B cell (primary cell): ENCODE data around the gene CDK5RAP2. TPM values are rescaled to one million over a fixed set of nuclear protein-coding genes. Genes with fewer than 3 reads are reported as not detected.

Source experiments
- ATAC-seq: fragments of 200-7000 bp; cut with Tn5 transposase; one replicate; pipeline ENCODE4 v1.10.0; 2021; ENCODE audit warnings: low read depth, mild to moderate bottlenecking, moderate number of reproducible peaks, moderate library complexity
- CTCF ChIA-PET: fragments of 350-600 bp; sonication (Branson Sonifier 250); formaldehyde crosslinking; loops from one replicate; lab custom pipeline; 2021; ENCODE audit warnings: antibody characterized with exemption, inconsistent platforms; lab: Charles Lee
- POLR2A ChIA-PET: fragments of 350-600 bp; sonication (Branson Sonifier 250); formaldehyde crosslinking; loops from one replicate; lab custom pipeline; 2021; ENCODE audit warnings: antibody characterized with exemption; lab: Charles Lee
- DNase-seq: peaks from one replicate; pipeline ENCODE4 v3.0.0; 2013
- H2AFZ ChIP-seq: 2 replicates; pipeline ENCODE4 v1.6.1; 2012; ENCODE audit warnings: mild to moderate bottlenecking, low read depth, low read length; ENCODE audit not compliant: insufficient read depth, poor library complexity, severe bottlenecking
- H3K27ac ChIP-seq, 2 donors: 1 replicate in 1 of 2; 2 replicates in 1 of 2; pipeline ENCODE4 v1.5.1; 2012 to 2013; ENCODE audit warnings: low read length in 2 of 2, mild to moderate bottlenecking in 2 of 2, moderate library complexity in 1 of 2
- H3K27me3 ChIP-seq, 4 experiments: fragments of 200-600 bp in 1 of 4; sonication (generic) in 1 of 4; replicated peaks in 1 of 4; 1 replicate in 2 of 4; 2 replicates in 2 of 4; pipeline versions ENCODE4 v1.6.1 to v1.7.0; 2013 to 2016; ENCODE audit warnings: low read length in 3 of 4, mild to moderate bottlenecking in 2 of 4, mixed read lengths in 1 of 4, moderate library complexity in 1 of 4; ENCODE audit not compliant: insufficient read depth in 4 of 4, control insufficient read depth in 3 of 4; ENCODE audit errors: control extremely low read depth in 1 of 4
- H3K36me3 ChIP-seq, 2 experiments: replicated peaks in 1 of 2; 1 replicate in 1 of 2; 2 replicates in 1 of 2; pipeline versions ENCODE4 v1.6.1 to v1.7.1; 2013; ENCODE audit warnings: low read length in 1 of 2; ENCODE audit not compliant: insufficient read depth in 2 of 2, control insufficient read depth in 1 of 2; ENCODE audit errors: control extremely low read depth in 1 of 2, extremely low read depth in 1 of 2
- H3K4me1 ChIP-seq, 2 donors: fragments of 200-600 bp in 1 of 2; sonication (generic) in 1 of 2; 1 replicate in 1 of 2; 2 replicates in 1 of 2; pipeline versions ENCODE4 v1.5.1 to v1.6.1; 2013 to 2017; ENCODE audit warnings: low read length in 2 of 2; ENCODE audit not compliant: control insufficient read depth in 2 of 2, insufficient read depth in 2 of 2
- H3K4me2 ChIP-seq: replicated peaks from 2 replicates; pipeline ENCODE3; 2012; ENCODE audit warnings: mild to moderate bottlenecking, low read depth, low read length; ENCODE audit not compliant: poor library complexity, severe bottlenecking
- H3K4me3 ChIP-seq, 5 experiments: fragments of 200-600 bp in 1 of 5; sonication (generic) in 1 of 5; 1 replicate in 3 of 5; 2 replicates in 2 of 5; pipeline versions ENCODE4 v1.5.1 to v1.7.0; 2011 to 2016; ENCODE audit warnings: low read length in 4 of 5, mild to moderate bottlenecking in 4 of 5, low read depth in 2 of 5, control low read depth in 1 of 5, moderate library complexity in 1 of 5; ENCODE audit not compliant: insufficient read depth in 1 of 5; ENCODE audit errors: control extremely low read depth in 1 of 5, extremely low read depth in 1 of 5
- H3K79me2 ChIP-seq: fragments of 200-600 bp; sonication (generic); one replicate; pipeline ENCODE4 v1.6.0; 2016; ENCODE audit warnings: low read length; ENCODE audit not compliant: control insufficient read depth, insufficient read depth
- H3K9ac ChIP-seq: fragments of 200-600 bp; sonication (generic); 2 replicates; pipeline ENCODE4 v1.6.1; 2017; ENCODE audit warnings: mild to moderate bottlenecking, low read length, moderate library complexity
- H3K9me3 ChIP-seq, 3 donors: one replicate each; pipeline versions ENCODE4 v1.6.1 to v1.7.1; 2013; ENCODE audit warnings: low read length in 2 of 3; ENCODE audit not compliant: control insufficient read depth in 2 of 3, insufficient read depth in 1 of 3; ENCODE audit errors: control extremely low read depth in 1 of 3
- H4K20me1 ChIP-seq: 2 replicates; pipeline ENCODE4 v1.6.0; 2012; ENCODE audit warnings: mild to moderate bottlenecking, low read length; ENCODE audit not compliant: insufficient read depth, control insufficient read depth, poor library complexity, severe bottlenecking
- H3K27ac Mint-ChIP-seq: one replicate; pipeline ENCODE4 v1.8.0; 2021; ENCODE audit warnings: mixed read lengths
- H3K27me3 Mint-ChIP-seq: one replicate; pipeline ENCODE4 v1.8.0; 2021; ENCODE audit warnings: mixed read lengths
- H3K4me1 Mint-ChIP-seq: one replicate; pipeline ENCODE4 v1.8.0; 2021; ENCODE audit warnings: mixed read lengths
- H3K4me3 Mint-ChIP-seq: one replicate; pipeline ENCODE4 v1.8.0; 2021; ENCODE audit warnings: mixed read lengths
- H3K9me3 Mint-ChIP-seq: one replicate; pipeline ENCODE4 v1.8.0; 2022; ENCODE audit warnings: mixed read lengths; ENCODE audit not compliant: insufficient read depth
- EZH2 ChIP-seq: IDR thresholded peaks from 2 replicates; pipeline ENCODE4 v1.6.1; 2012; ENCODE audit warnings: borderline replicate concordance, low read depth, mild to moderate bottlenecking, moderate library complexity, low read length; ENCODE audit not compliant: insufficient read depth, poor library complexity, severe bottlenecking
- WGBS: methylation state at CpG from one replicate; pipeline ENCODE4 v1.1.5; 2013; ENCODE audit warnings: missing lambda C conversion rate; ENCODE audit not compliant: insufficient coverage; 5-methylcytosine and 5-hydroxymethylcytosine counted together
- intact Hi-C: fragments of 100-400 bp; cut with micrococcal nuclease; formaldehyde crosslinking; loops from one replicate; pipeline ENCODE4 v1.10.0; 2022
- polyA plus RNA-seq: library from polyadenylated mRNA; depleted of rRNA; stranded (reverse); fragments of >200 nt; gene quantifications from 2 replicates; pipeline ENCODE4 v1.2.3, GENCODE V29; 2012
- total RNA-seq, 2 donors: library from RNA; stranded (reverse); fragments of 120-200 nt in 1 of 2; gene quantifications; 1 replicate in 1 of 2; 2 replicates in 1 of 2; pipeline versions ENCODE4 v1.2.3 to v1.2.4, GENCODE V29; 2013 to 2022
- TF ChIP-seq, protein P1 (sequence below): fragments of 200-600 bp; IDR thresholded peaks from one replicate; pipeline ENCODE4 v1.8.0; 2022; ENCODE audit warnings: antibody characterized with exemption, mild to moderate bottlenecking

The CDK5RAP2 gene
- total and polyA plus RNA-seq, 2 donors (not counting 1 experiment from before 2014, with no cell fraction given), result 31.3 to 122 TPM

DNA sequence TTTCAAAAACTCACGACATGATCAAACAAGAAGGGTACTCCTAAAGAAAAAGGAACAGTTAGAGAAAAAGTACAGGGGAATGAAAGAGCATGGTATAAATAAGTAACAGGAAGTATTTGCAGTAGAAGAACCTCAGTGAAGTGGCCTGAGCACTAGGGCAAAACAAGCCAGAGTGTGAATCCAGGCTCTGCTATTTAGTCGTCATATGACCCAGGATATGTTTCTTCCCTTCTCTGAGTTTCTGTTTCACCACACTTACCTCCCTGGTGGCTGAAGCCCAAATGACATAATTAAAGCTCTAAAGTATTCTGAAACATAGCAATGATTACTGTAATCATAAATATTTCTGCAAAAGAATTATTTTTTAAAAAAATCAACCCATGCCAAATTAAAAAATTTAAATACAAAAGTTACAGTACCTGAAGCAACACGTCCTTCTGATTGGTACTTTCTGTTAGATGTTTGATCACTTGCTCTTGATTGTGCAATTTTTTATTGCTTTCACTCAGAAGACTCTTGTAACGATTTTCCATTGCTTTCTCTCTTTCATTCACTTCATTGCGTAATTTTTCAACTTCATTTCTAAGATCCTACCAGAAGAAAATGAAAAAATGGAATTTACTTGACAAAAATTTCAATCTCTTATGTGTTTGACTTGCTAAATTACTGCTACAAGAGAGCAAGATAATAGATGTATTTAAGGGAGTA, 88.9 kb downstream of the CDK5RAP2 start:
- no peaks in the 10 kb centered on the region for H3K79me2 ChIP-seq
- no peak overlapping the region for H3K4me3 ChIP-seq
- H3K4me3 Mint-ChIP-seq, result no peak overlapping the region
- peaks cover 0 to 4% of the 10 kb centered on the region in 2 donors for H3K4me1 ChIP-seq
- WGBS, result 50% methylated on average over 2 of the region's 5 CpGs
- H2AFZ ChIP-seq, result no peak overlapping the region
- H3K4me2 ChIP-seq, result no peak overlapping the region
- no peaks in the 10 kb centered on the region for H3K27me3 Mint-ChIP-seq
- CTCF ChIA-PET, result no interaction called here
- TF ChIP-seq EZH2, result no peak
- TF ChIP-seq, protein P1, sequence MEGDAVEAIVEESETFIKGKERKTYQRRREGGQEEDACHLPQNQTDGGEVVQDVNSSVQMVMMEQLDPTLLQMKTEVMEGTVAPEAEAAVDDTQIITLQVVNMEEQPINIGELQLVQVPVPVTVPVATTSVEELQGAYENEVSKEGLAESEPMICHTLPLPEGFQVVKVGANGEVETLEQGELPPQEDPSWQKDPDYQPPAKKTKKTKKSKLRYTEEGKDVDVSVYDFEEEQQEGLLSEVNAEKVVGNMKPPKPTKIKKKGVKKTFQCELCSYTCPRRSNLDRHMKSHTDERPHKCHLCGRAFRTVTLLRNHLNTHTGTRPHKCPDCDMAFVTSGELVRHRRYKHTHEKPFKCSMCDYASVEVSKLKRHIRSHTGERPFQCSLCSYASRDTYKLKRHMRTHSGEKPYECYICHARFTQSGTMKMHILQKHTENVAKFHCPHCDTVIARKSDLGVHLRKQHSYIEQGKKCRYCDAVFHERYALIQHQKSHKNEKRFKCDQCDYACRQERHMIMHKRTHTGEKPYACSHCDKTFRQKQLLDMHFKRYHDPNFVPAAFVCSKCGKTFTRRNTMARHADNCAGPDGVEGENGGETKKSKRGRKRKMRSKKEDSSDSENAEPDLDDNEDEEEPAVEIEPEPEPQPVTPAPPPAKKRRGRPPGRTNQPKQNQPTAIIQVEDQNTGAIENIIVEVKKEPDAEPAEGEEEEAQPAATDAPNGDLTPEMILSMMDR, result no peak
- H3K9me3 Mint-ChIP-seq, result no peaks in the 10 kb centered on the region
- H3K27ac Mint-ChIP-seq, result peak overlapping the region; percentile 8
- peaks cover 11% of the 10 kb centered on the region for H3K4me1 Mint-ChIP-seq
- peak; percentile 35 for DNase-seq
- no peak overlapping the region for H3K9ac ChIP-seq
- peak overlapping the region in 1 of 2 donors; percentile 7 for H3K27ac ChIP-seq
- H3K36me3 ChIP-seq, result peaks cover 0 to 27% of the 10 kb centered on the region in 2 experiments
- ATAC-seq, result peak; percentile 57
- POLR2A ChIA-PET, result no interaction called here
- no peaks in the 10 kb centered on the region for H3K27me3 ChIP-seq
- intact Hi-C loops, result no loop called here
- H4K20me1 ChIP-seq, result no peaks in the 10 kb centered on the region
- H3K9me3 ChIP-seq, result peaks cover 0 to 2% (median 0%) of the 10 kb centered on the region in 3 donors

DNA sequence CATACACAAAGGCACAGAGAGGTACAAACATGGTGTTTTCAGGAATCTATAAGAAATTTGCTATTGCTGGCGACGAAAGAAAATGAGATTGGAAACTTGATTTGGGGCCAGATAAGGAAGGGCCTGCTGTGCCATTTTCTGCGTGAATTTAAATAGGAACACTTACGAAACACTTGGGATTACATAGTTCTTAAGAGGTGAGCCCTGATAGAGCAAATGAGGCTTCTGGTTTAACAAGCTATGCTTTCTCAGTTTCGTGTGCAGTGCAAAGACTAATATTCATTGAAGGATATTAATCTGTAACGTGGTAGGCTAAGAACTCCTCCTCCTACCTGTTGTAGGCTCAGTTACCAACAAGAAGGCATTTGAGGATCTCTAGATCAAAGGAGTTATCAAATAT, 93.1 kb downstream of the CDK5RAP2 start:
- Mint-ChIP-seq H3K27me3 (no peaks in the 10 kb centered on the region), H3K27ac (no peak overlapping the region), H3K4me3 (no peak overlapping the region), H3K9me3 (no peaks in the 10 kb centered on the region), H3K4me1 (peaks cover 9% of the 10 kb centered on the region)
- Histone ChIP-seq H3K27ac (no peak overlapping the region), H3K79me2 (no peaks in the 10 kb centered on the region), H3K4me2 (no peak overlapping the region), H3K4me1 (peaks cover 0 to 4% of the 10 kb centered on the region in 2 donors), H3K9me3 (no peaks in the 10 kb centered on the region), H3K27me3 (no peaks in the 10 kb centered on the region), H3K36me3 (peaks cover 0 to 53% of the 10 kb centered on the region in 2 experiments), H3K4me3 (no peak overlapping the region), H2AFZ (no peak overlapping the region), H3K9ac (no peak overlapping the region), H4K20me1 (no peaks in the 10 kb centered on the region)
- POLR2A ChIA-PET, result no interaction called here
- intact Hi-C loops, result no loop called here
- CTCF ChIA-PET, result no interaction called here
- WGBS, result 78% methylated on average over 4 of the region's 6 CpGs
- ATAC-seq (no peak), DNase-seq (no peak)
- TF ChIP-seq, protein P1, result no peak
- TF ChIP-seq EZH2, result no peak
